Caco-2 (cell line): ENCODE measurements around the gene TMEM208. TPM values are rescaled to one million over a fixed set of nuclear protein-coding genes. Genes with fewer than 3 reads are reported as not detected.

Experiments
- BruUV-seq: library from RNA; stranded (reverse); fragments of 400-500 nt; replicated peaks from 2 replicates; lab custom pipeline; 2021; lab: Mats Ljungman, UMichigan
- CTCF ChIA-PET: fragments of 300-600 bp; sonication (Branson Sonifier 250); formaldehyde crosslinking; loops from one replicate; lab custom pipeline; 2022; ENCODE audit warnings: antibody characterized with exemption; lab: Charles Lee
- POLR2A ChIA-PET: fragments of 300-600 bp; sonication (Branson Sonifier 250); formaldehyde crosslinking; loops from one replicate; lab custom pipeline; 2022; ENCODE audit warnings: antibody characterized with exemption; lab: Charles Lee
- DNase-seq, 2 experiments: peaks; one replicate each; pipeline versions ENCODE4 v3.0.0 to v3.0.0-alpha.2; 2020 to 2022
- H3K27me3 ChIP-seq: replicated peaks from 2 replicates; pipeline ENCODE4 v1.6.0; 2011; ENCODE audit warnings: low read length; ENCODE audit not compliant: control insufficient read depth, insufficient read depth
- H3K36me3 ChIP-seq: 2 replicates; pipeline ENCODE4 v1.5.1; 2011; ENCODE audit warnings: low read length; ENCODE audit not compliant: control insufficient read depth, insufficient read depth
- H3K4me1 ChIP-seq: fragments of 250-450 bp; sonication (Bioruptor Pico); 2 replicates; pipeline ENCODE4 v1.5.1; 2020; ENCODE audit warnings: mild to moderate bottlenecking
- H3K4me3 ChIP-seq: 2 replicates; pipeline ENCODE4 v1.5.1; 2011; ENCODE audit warnings: low read depth, mild to moderate bottlenecking, control low read depth, low read length
- H3K9me3 ChIP-seq: fragments of 250-450 bp; sonication (Bioruptor Pico); 2 replicates; pipeline ENCODE4 v1.5.1; 2020; ENCODE audit warnings: mild to moderate bottlenecking, moderate library complexity
- H3K27ac Mint-ChIP-seq: one replicate; pipeline ENCODE4 v1.8.0; 2022; ENCODE audit warnings: mixed read lengths; ENCODE audit not compliant: unreplicated experiment
- H3K27me3 Mint-ChIP-seq: one replicate; pipeline ENCODE4 v1.8.0; 2022; ENCODE audit warnings: mixed read lengths; ENCODE audit not compliant: insufficient read depth, unreplicated experiment
- H3K36me3 Mint-ChIP-seq: one replicate; pipeline ENCODE4 v1.8.0; 2022; ENCODE audit warnings: mild to moderate bottlenecking, mixed read lengths; ENCODE audit not compliant: insufficient read depth, unreplicated experiment
- H3K4me1 Mint-ChIP-seq: one replicate; pipeline ENCODE4 v1.8.0; 2022; ENCODE audit warnings: low read depth, mixed read lengths; ENCODE audit not compliant: unreplicated experiment
- H3K4me3 Mint-ChIP-seq: one replicate; pipeline ENCODE4 v1.8.0; 2022; ENCODE audit warnings: mild to moderate bottlenecking, moderate library complexity, mixed read lengths; ENCODE audit not compliant: unreplicated experiment
- H3K9me3 Mint-ChIP-seq: one replicate; pipeline ENCODE4 v1.8.0; 2022; ENCODE audit warnings: mixed read lengths; ENCODE audit not compliant: unreplicated experiment
- intact Hi-C: fragments of 100-400 bp; cut with micrococcal nuclease; formaldehyde crosslinking; loops from one replicate; pipeline ENCODE4 v1.10.0; 2022; ENCODE audit not compliant: unreplicated experiment
- total RNA-seq: library from RNA; stranded (reverse); gene quantifications from 2 replicates; pipeline ENCODE4 v1.2.3, GENCODE V29; 2022
- TF ChIP-seq, protein P1 (sequence below), 2 experiments: fragments of 200-600 bp in 1 of 2; IDR thresholded peaks; 1 replicate in 1 of 2; 2 replicates in 1 of 2; pipeline versions ENCODE4 v1.5.1 to v1.8.0; 2011 to 2022; ENCODE audit warnings: antibody characterized with exemption in 1 of 2, control low read depth in 1 of 2, inconsistent platforms in 1 of 2, low read depth in 1 of 2, low read length in 1 of 2, mild to moderate bottlenecking in 1 of 2, moderate library complexity in 1 of 2; ENCODE audit not compliant: insufficient read depth in 1 of 2, severe bottlenecking in 1 of 2, unreplicated experiment in 1 of 2

The TMEM208 gene
- total RNA-seq, 1 experiment from 2014 or later: 69.7 TPM

- Histone ChIP-seq H3K27me3 (peaks cover 6% of the 10 kb centered on the region), H3K9me3 (no peaks in the 10 kb centered on the region), H3K4me3 (peak within 1 kb of the TSS; percentile 72), H3K36me3 (no peaks in the 10 kb centered on the region), H3K4me1 (peaks cover 24% of the 10 kb centered on the region)
- peaks cover 40% of the 10 kb centered on the region for H3K4me1 Mint-ChIP-seq
- BruUV-seq: TSS peak; percentile 62
- intact Hi-C loops: loop anchor here (2.0 kb wide), 1 partner anchor 55 kb away; the partner anchor contains the start of gene E2F4
- TF ChIP-seq, protein P1, sequence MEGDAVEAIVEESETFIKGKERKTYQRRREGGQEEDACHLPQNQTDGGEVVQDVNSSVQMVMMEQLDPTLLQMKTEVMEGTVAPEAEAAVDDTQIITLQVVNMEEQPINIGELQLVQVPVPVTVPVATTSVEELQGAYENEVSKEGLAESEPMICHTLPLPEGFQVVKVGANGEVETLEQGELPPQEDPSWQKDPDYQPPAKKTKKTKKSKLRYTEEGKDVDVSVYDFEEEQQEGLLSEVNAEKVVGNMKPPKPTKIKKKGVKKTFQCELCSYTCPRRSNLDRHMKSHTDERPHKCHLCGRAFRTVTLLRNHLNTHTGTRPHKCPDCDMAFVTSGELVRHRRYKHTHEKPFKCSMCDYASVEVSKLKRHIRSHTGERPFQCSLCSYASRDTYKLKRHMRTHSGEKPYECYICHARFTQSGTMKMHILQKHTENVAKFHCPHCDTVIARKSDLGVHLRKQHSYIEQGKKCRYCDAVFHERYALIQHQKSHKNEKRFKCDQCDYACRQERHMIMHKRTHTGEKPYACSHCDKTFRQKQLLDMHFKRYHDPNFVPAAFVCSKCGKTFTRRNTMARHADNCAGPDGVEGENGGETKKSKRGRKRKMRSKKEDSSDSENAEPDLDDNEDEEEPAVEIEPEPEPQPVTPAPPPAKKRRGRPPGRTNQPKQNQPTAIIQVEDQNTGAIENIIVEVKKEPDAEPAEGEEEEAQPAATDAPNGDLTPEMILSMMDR (IDR thresholded peaks at IDR 0.05; ENCODE audit: insufficient read depth in 1 of 2, low read depth in 1 of 2, low read length in 1 of 2, severe bottlenecking in 1 of 2, unreplicated experiment in 1 of 2): peak in 1 of 2 experiments; percentile 14
- POLR2A ChIA-PET: interaction anchor here (0.6 to 3.5 kb wide), 34 partner anchors 9 to 949 kb away, joined by 3 to 55 read pairs (median 4); partner anchors contain the start of genes ATP6V0D1, HSD11B2, NOL3 and PLEKHG4
- H3K9me3 Mint-ChIP-seq: no peaks in the 10 kb centered on the region
- H3K27ac Mint-ChIP-seq: peak within 1 kb of the TSS; percentile 87
- H3K36me3 Mint-ChIP-seq: peaks cover 36% of the 10 kb centered on the region
- CTCF ChIA-PET: interaction anchor here (0.6 to 4.2 kb wide), 42 partner anchors 13 to 417 kb away, joined by 3 to 51 read pairs (median 4); partner anchors contain the start of genes CES3, E2F4, ELMO3 and HSD11B2
- H3K27me3 Mint-ChIP-seq: peaks cover 18% of the 10 kb centered on the region
- peak within 1 kb of the TSS; percentile 95 for H3K4me3 Mint-ChIP-seq
- DNase-seq: peak; percentile 98 to 99
These were observed 20.5 kb downstream of the TMEM208 start, which contains the start of gene FHOD1 for GRCh38 chr16:67247192-67248072. Gene FHOD1 (minus strand): TSS chr16:67247481. CDS start chr16:67247410, 71 bp downstream.

DNA sequence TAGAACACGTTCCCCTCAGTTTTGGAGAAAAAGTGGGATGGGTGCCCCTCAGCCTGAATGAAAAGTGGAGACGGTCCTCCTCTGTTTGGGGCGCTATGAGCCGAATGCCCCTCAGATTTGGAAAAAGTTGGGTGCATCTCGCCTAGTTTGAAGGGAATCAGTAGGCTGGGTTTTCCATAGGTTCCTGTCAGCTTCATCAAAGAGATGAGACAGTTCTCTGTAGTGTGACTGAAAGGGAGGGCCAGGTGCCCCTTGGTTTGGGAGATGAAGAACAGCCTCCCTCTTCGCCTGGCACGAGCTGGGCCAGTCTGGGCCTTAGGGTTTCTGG lies 21.1 kb downstream of the TMEM208 start:
- no peaks in the 10 kb centered on the region for H3K9me3 ChIP-seq
- no peaks in the 10 kb centered on the region for H3K36me3 ChIP-seq
- H3K27me3 Mint-ChIP-seq: peaks cover 18% of the 10 kb centered on the region
- peaks cover 36% of the 10 kb centered on the region for H3K36me3 Mint-ChIP-seq
- CTCF ChIA-PET: interaction anchor here (0.6 to 4.2 kb wide), 15 partner anchors 12 to 368 kb away, joined by 3 to 51 read pairs (median 7); partner anchors contain the start of genes ELMO3, PDP2 and TMEM208
- peak overlapping the region; percentile 95 for H3K4me3 Mint-ChIP-seq
- POLR2A ChIA-PET: interaction anchor here (0.6 to 3.5 kb wide), 11 partner anchors 12 to 539 kb away, joined by 3 to 55 read pairs (median 4); partner anchors contain the start of genes HSD11B2 and TMEM208
- TF ChIP-seq, protein P1 (IDR thresholded peaks at IDR 0.05; ENCODE audit: insufficient read depth in 1 of 2, low read depth in 1 of 2, low read length in 1 of 2, severe bottlenecking in 1 of 2, unreplicated experiment in 1 of 2): no peak
- peak overlapping the region; percentile 87 for H3K27ac Mint-ChIP-seq
- no peak for DNase-seq
- no peaks in the 10 kb centered on the region for H3K9me3 Mint-ChIP-seq
- peaks cover 36% of the 10 kb centered on the region for H3K4me1 Mint-ChIP-seq
- intact Hi-C loops: no loop called here
- H3K27me3 ChIP-seq: peaks cover 6% of the 10 kb centered on the region
- BruUV-seq: no TSS peak
- peaks cover 24% of the 10 kb centered on the region for H3K4me1 ChIP-seq
- H3K4me3 ChIP-seq: peak overlapping the region; percentile 72
